HG02943 (cell line): ENCODE measurements around the gene HSD17B12.
A peak's percentile ranks its signal among the peaks of the same experiment; 100 is the strongest.
"Not testable (repeated sequence)": the region's sequence is repeated elsewhere in the genome, so short reads cannot be mapped to it uniquely, and the experiment has no call there.

Experiments
- ATAC-seq: cut with Tn5 transposase; IDR thresholded peaks from one replicate; pipeline ENCODE4 v1.9.1; 2021; ENCODE audit warnings: mild to moderate bottlenecking, low read depth, moderate library complexity; ENCODE audit not compliant: unreplicated experiment

The HSD17B12 gene

DNA sequence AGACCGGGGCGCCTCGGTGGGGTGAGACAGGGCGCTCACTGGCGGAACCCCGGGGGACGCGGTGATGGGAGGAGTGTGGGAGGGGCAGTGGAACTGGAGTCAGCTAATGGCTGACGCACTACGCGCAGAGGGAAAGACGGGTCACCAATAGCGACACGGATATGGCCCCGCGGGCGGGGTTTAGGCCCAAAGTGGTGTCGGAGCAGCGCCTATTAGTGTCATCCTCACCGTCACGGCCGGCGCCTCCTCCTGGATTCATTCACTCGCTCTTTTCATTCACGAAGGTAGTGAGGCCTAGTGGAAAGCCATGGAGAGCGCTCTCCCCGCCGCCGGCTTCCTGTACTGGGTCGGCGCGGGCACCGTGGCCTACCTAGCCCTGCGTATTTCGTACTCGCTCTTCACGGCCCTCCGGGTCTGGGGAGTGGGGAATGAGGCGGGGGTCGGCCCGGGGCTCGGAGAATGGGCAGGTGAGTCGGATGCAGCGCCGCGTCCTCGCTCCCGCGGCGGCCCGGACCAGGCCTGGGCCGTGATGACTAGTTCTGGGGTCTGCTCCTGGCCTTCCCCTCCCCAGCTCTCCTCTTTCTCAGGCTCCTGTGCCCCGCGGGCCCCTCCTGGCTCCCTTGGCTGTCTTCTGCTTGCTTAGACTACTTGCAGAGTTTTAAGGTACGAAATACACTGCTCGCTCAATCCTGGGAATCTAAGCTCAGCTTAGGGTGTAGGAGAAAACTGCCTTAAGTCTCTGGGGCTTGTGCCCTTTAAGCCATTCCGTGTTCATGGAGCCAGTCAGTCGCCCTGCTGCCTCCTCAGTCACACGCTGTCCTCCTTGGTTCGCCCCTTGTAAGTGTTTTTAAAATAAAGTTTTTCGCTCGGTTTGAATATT lies at the start of gene HSD17B12:
TSS of gene HSD17B12 (plus strand) at position 218 of the 880 bp plus-strand sequence. CDS start at position 308, 90 bp downstream.
- peak; percentile 98 for ATAC-seq

DNA sequence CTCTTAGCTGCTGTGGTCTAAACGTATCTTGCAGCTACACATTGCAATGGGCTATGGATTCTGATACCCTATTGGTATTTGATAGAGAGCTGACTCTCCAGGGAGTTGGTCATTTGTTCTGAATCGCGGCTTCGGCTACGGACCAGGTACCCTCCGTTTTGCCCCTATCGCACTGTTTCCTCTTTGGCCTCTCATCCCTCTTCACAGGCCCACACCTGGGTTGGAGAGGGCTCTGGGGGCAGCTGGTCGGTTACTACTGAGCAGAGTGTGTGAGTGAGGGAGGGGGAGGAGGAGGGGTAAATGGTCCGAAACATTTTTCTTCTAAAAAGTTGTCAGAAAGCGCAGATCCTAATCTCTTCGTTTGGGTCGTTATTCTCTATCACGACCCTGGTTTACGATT lies 48.8 kb upstream of the HSD17B12 start:
- no peak for ATAC-seq

DNA sequence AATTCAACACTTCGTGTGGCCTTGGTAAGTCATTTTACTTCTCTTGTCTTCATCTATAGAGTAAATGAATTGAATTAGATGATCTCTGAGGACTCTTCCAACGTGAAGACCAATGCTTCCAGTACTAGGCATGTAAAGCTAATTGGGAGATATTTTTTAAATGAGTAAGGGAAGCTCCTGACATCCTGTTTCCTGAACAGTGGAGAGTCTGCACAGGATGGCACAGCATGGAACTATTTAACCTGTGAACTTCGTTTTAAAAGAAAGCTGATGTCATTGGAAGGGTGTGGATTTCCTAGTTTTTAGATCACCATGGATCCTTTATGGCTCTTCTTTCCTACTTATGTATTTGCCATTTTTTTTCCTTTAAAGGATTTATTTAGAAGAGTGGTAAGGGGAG lies 48.4 kb upstream of the HSD17B12 start:
- ATAC-seq = no peak

DNA sequence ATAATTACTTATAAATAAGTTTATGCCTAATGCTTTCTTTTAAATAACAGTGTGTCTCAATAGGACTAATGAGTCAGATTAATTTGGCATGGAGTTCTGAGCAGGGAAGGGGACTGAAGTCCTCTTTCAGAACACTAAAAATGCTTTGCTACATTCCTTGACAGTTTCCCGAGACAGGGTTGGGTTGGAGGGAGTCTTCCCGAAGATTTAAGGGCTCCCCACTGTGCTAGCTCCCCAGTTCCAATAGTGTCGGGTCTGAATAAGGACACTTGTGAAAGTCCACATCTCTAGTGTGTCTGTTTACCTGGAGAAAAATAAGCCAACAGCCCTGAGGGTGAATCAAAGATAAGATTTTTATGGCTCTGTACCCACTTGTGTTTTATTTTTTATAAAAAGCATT lies 41.8 kb upstream of the HSD17B12 start:
- ATAC-seq = no peak

- no peak for ATAC-seq
These were observed 41.3 kb upstream of the HSD17B12 start for GRCh38 chr11:43639224-43639623.

DNA sequence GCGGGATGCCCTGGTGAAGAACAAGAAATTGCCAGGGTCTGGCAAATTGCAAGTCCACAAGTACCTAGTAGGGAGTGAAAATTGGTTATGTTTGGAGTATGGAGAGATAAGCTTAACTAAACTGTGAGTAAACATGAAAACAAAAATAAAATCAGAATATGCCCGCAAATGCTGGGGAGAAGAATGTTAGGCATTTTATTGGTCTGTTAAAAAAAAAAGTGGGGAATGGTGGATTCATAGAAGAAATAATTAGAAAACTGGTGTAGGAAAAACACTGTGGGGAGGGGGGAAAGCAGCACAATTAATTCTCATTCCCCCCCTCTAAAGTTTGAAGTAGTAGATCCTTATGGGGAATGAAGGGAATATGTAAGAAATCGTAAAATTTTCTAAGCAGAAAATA lies 40.6 kb upstream of the HSD17B12 start:
- no peak for ATAC-seq

- ATAC-seq = peak; percentile 99
These were observed 36.5 kb upstream of the HSD17B12 start for GRCh38 chr11:43643898-43644620.

GRCh38 chr11:43644621-43645299 lies 35.8 kb upstream of the HSD17B12 start:
- ATAC-seq = no peak

DNA sequence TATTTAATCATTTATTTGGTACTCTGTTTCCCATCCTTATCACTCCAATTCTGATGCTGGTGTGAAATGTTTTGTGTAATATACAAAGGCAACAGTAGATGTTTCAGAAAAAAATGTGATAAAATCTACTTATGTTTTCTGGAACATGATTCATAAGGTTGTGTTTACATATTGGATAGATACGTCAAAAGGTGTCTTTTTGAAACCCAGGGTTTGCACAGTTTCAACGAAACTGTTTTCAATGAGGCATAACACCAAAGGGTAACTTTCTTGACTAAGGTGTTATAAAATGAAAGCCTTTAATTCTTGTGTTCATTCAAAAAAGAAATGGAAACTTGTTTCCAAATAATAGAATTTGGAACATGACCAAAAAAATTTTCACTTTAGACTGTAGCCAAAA lies 33.8 kb upstream of the HSD17B12 start:
- ATAC-seq = no peak

GRCh38 chr11:43648888-43649287 lies 31.6 kb upstream of the HSD17B12 start:
- no peak for ATAC-seq

DNA sequence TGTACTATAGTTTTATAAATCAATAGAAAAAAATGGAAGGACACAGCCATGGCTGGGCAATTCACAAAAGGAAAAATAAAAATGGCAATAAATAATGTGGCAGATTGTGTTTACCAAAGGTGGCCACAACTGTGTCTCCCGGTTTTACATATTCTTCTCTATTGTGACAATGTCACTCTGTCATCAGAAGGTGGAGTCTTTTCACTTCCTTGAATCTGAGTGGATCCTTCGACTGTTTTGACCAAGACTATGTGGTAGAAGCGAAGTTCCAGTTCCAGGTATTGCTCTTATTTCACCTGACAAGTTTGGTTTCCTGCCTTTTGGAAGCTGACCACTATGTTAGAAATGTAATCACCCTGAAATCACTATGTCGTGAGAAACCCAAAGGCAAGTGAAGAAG lies 31.0 kb upstream of the HSD17B12 start:
- ATAC-seq = no peak

DNA sequence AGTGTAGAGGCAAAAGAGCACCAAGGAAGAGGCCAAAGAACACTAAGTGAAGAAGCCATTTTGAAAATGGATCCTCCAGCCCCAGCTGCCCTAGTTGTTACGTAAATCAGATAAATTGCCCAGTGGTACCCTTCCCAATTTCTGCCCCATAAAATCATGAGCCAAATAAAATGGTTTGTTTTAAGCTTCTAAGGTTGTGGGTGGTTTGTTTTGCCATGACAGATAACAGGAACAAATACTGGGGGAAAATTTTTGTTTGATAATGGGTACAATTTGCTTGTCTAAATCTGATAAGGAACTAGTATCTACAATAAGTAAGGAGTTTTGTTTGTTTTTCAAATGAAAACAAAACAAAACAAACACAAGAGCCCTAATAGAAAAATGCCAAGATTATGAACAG lies 30.6 kb upstream of the HSD17B12 start:
- no peak for ATAC-seq

DNA sequence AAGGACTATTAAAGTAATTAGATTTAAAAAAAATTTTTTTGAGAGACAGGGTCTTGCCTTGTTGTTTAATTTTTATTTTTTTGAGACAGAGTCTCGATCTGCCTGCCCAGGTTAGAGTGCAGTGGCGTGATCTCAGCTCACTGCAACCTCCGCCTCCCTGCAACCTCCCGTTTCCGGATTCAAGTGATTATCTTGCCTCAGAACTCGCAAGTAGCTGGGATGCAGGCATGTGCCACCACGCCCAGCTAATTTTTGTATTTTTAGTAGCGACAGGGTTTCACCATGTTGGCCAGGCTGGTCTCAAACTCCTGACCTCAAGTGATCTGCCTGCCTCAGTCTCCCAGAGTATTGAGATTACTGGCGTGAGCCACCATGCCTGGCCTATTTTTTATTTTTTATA lies 17.5 kb upstream of the HSD17B12 start:
- ATAC-seq = not testable (repeated sequence)

- no peak for ATAC-seq
These were observed 16.2 kb upstream of the HSD17B12 start for GRCh38 chr11:43664295-43664694.

DNA sequence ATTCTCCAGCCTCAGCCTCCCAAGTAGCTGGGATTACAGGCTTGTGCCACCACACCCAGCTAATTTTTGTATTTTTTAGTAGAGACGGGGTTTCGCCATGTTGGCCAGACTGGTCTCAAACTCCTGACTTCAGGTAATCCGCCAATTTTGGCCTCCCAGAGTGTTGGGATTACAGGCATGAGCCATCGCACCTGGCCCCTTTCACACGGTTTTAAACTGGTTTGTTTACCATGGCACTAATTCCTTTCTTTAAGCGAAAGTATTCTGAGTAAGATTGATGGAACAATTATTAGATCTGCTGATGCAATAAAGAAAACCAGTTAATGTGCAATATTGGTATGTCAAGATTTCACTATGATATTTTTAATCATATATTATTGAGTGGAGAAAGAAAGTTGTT lies 9.3 kb upstream of the HSD17B12 start:
- ATAC-seq = not testable (repeated sequence)

GRCh38 chr11:43674560-43674959 lies 6.0 kb upstream of the HSD17B12 start:
- ATAC-seq = no peak

DNA sequence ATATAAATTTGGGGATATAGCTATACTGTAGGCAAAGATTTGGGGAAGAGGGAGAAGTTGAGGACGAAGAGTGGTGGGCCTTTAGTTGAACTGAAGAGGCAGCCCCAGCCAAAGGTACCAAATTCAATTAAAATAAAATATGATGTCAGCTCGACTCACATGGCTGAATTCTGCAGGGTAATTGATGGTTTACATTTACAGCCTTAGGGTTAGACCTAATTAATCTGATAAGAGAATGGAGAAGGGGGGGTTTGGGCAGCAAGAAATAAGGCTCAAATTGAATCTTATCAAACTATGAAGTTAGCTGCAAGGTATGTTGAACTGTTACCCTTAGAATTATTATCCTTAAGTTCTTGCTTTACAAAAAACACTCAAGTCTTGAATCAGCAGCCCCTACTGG lies 3.6 kb upstream of the HSD17B12 start:
- no peak for ATAC-seq

DNA sequence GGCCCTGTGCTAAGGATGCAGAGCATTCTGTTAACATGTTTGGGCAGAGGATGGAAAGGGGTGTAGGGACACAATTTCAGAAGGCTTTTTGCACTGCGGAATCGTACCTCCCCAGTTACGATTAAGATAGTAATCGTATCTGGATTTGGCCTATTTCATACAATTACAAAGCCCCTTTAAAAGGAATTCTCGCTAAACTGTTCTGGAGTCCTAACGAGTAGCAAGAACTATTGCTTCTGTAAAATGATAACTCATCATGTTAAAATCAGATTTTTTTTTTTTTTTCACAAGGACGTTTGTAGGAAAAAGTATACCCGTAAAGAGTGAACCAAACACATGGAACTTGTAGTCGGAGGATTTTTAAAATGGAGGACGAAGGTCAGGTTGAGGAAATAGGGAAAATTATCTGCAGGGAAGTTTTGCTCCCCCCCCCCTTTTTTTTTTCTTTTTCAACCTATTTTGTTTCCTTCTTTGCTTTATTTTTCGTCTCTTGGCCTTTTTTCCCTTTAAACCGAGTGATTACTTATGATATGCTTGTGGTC lies 934 bp downstream of the HSD17B12 start:
- ATAC-seq = no peak

DNA sequence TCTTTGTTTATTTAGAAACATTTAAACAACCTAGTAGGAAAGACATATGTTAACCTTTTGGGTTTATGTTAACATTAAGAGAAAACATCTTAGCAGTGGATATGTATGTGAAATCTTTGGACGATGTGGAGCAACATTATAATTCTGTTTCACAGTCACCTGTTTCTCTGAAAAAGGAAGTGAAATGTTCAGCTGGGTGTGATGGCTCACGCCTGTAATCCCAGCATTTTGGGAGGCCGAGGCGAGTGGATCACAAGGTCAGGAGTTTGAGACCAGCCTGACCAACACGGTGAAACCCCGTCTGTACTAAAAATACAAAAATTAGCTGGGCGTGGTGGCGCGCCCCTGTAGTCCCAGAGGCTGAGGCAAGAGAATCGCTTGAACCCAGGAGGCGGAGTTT lies 1.5 kb downstream of the HSD17B12 start:
- not testable (repeated sequence) for ATAC-seq

GRCh38 chr11:43685440-43685839 lies 4.9 kb downstream of the HSD17B12 start:
- no peak for ATAC-seq

- no peak for ATAC-seq
These were observed 5.7 kb downstream of the HSD17B12 start for GRCh38 chr11:43686207-43686606.
